HG03196 (cell line): ENCODE results near the gene PRADC1.
A peak's percentile ranks its signal among the peaks of the same experiment; 100 is the strongest.

Experiments used
- ATAC-seq: cut with Tn5 transposase; IDR thresholded peaks from one replicate; pipeline ENCODE4 v1.9.1; 2021; ENCODE audit not compliant: unreplicated experiment

Gene PRADC1

GRCh38 chr2:73238149-73238548, 5.1 kb upstream of the PRADC1 start:
- ATAC-seq: no peak

DNA sequence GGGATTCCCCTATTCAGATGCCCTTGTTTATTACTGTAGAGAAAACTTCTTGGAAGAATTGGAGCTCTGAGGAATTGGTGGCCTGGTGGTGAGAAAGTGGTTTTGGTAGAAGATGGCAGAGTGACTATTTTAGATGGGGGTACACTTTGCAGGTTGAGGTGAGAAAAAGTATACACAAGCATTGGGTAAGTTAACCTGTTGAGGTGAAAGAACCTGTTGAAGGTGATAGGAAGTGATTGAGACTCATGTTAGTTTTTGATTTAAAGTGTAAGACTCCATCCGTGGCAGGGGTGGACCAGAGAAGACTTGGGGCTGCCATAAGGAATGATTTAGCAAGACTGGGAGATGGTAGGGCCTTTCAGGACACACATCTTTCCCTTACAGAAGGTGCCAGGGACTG, 4.1 kb upstream of the PRADC1 start:
- no peak for ATAC-seq

GRCh38 chr2:73235315-73236028, 2.4 kb upstream of the PRADC1 start:
- ATAC-seq: no peak

DNA sequence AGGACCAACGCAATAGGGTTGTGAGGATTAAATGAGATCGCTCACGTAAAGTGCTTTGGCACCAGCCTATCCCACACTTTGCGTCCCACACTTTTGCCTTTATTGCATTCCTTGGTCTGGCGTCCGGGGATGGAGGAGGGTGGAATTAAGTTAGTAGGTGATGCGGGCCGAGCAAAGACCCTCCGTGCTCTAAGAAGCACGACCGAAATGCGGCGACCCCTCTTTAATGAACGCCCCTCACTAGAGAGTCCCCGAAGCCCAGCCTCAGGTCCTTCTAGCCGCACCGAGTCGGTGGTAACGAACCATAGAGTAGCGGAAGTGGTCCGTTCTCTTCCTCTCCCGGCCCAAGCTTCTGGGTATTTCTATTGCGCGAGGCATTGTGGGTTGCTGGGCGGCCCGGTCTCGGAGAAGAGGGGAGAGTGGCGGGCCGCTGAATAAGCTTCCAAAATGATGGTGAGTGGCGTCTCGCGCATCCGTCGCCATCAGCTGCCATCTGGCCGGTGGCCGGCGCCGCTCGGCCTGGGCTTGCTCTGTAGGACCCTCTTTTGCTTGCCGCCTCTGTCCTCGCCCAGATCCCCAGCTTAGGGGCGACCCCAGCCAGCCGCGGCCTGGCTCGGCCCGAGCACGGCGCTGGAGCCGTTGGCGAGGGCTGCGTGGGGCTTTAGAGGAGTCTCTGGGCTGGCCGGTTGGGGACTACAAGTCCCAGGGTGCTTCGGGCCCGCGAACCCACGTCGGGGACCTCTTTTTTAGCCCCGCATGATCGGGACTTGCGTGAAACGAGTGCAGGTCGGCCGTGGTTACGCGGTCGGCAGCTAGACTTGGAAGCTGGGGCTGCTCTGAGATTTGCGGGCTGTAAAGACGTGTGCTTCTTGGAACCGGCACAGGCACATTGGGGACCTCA, 1.1 kb upstream of the PRADC1 start, which contains the start of gene CCT7:
TSS of gene CCT7 (plus strand) at position 377 of the 901 bp plus-strand sequence. CDS start at position 448, 71 bp downstream.
- peak; percentile 64 for ATAC-seq

DNA sequence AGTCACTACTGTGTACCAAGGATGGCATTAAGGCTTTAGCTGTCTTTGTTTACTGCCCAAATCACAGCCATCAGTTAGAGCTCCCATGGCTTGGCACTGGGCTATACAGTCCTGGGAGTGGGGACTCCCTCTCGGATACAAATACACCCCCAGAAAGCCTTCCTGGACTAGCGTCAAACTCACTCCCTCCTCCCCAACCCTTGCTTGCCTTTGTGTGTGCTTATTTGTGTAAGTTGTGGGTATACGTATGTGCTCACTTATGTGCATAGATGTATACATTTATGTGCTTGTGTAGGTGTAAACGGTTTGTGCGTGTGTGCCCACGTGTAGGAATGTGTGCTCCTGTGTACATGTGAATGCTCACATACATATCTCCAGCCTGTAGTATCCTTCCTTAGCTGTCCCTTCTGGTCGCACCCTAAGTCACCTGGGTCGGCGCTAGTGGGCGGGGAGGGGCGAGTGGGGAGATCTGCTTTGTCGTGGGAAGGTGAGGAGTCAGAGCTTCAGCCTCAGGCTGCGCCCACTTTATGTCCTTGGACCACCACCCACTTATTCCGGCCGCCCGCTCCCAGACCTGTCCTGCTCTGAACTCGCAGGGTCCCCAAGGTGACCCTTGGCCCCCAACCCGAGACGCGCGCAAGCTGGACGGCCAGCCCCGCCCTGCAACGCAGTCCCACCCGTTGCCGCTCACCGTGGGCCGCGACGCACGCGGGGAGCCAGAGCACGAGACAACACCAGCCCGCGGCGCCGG, 461 bp downstream of the PRADC1 start:
- ATAC-seq: peak; percentile 13

GRCh38 chr2:73228631-73229030, 4.4 kb downstream of the PRADC1 start:
- no peak for ATAC-seq

GRCh38 chr2:73227086-73227485, 6.0 kb downstream of the PRADC1 start:
- ATAC-seq: no peak

- ATAC-seq: no peak
Observed at GRCh38 chr2:73225513-73226360, 7.3 kb downstream of the PRADC1 start.

GRCh38 chr2:73223821-73224220, 9.2 kb downstream of the PRADC1 start:
- ATAC-seq: no peak

DNA sequence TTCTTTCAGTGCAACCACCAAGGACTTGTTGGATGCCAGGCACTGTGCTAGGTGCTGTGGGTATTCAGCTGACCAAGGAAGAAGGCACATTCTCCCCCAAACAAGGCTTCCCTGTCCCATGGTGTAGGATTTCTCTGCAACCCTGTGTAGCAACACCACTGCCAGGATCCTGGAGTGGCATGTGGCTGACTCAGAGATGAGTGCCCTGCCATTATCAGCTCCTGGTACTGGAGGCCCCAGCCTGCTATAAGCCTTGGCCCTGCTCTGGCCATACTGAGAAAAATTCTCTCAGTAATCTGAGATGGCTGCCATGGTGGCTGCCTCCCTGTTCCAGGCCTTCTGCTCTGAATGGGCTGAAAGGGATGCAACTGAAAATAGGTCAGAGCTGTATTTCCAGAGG, 14.7 kb downstream of the PRADC1 start:
- ATAC-seq: no peak

GRCh38 chr2:73217826-73218225, 15.2 kb downstream of the PRADC1 start:
- ATAC-seq: no peak

DNA sequence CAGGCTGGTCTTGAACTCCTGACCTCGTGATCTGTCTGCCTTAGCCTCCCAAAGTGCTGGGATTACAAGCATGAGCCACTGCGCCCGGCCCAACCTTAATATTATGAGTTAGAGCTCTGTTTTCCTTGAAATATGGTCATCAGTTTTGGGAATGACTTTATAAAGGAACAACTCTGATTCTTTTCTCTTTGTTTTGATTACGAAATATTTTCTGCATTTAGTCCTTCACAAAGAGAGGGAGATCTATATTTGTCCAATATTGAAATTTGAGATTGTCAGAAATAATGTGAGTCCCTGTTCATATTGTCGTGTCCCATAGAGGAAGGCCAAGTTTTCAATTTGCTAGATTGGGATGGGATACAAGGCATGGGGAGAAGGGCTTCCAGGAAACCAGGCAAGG, 15.9 kb downstream of the PRADC1 start:
- ATAC-seq: no peak

DNA sequence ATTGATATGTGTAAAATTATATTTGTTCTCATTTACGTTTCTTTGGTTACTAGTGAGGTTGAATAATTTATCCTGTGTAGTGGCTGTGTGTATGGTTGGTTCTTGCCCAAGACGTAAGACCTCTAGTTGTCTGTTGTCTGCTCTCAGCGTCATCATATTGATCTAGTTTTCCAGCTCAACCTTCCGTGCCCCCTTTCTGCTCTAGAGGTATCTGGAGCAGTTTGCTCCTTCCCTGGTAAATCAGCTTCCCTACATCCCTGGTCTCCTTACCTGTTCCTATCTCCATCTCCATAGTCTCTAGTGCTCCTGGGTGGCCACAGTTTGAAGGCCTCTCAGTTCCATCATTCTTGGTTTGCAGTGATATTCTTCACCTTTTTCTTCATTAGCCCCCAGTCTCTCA, 17.8 kb downstream of the PRADC1 start:
- no peak for ATAC-seq

- ATAC-seq: peak; percentile 92
Observed at GRCh38 chr2:73214120-73215035, 18.7 kb downstream of the PRADC1 start, which contains the start of gene SMYD5. Gene SMYD5 (plus strand): TSS chr2:73214245. CDS start chr2:73214267, 22 bp downstream.

- ATAC-seq: peak; percentile 55
Observed at GRCh38 chr2:73212448-73213176, 20.4 kb downstream of the PRADC1 start.

- no peak for ATAC-seq
Observed at GRCh38 chr2:73212098-73212447, 21.0 kb downstream of the PRADC1 start.

DNA sequence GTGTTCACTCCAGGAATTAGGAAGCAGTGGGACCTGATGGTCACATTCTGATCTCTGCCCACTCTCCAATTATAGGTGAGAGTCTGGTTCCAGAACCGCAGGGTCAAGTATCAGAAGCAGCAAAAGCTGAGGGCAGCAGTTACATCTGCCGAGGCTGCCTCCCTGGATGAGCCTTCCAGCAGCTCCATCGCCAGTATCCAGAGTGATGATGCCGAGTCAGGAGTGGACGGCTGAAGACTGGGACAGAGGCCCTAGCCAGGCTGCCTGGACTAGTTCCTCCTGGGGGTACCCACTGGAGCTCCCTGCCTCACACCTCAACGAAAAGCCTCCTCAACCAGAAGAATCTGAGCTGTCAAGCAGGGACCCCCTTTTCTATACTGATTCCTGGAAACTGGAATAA, 22.3 kb downstream of the PRADC1 start:
- ATAC-seq: no peak

GRCh38 chr2:73210019-73210418, 23.0 kb downstream of the PRADC1 start:
- no peak for ATAC-seq

DNA sequence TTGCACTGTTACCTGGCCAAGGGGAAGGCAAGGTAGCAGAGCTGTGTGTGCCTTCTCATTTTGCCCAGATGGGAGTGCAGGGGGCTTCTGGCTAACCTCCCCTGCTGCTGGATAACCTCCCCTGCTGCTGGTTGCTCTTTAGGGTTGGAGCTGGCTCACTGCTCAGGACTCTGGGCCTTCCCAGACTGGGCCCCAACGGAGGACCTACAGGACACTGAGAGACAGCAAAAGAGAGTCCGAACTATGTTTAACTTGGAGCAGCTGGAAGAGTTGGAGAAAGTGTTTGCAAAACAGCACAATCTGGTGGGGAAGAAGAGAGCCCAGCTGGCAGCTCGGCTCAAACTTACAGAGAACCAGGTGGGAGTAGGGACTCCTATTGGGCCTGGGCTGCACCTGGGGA, 24.8 kb downstream of the PRADC1 start:
- no peak for ATAC-seq
